Common myeloid progenitor, CD34-positive (primary cell): ENCODE data around the gene IQCC.

Experiments
- CTCF ChIA-PET: fragments of 350-600 bp; sonication (Branson Sonifier 250); formaldehyde crosslinking; loops from one replicate; lab custom pipeline; 2021; ENCODE audit warnings: antibody characterized with exemption; lab: Charles Lee
- POLR2A ChIA-PET: fragments of 350-600 bp; sonication (Branson Sonifier 250); formaldehyde crosslinking; loops from one replicate; lab custom pipeline; 2021; ENCODE audit warnings: antibody characterized with exemption; lab: Charles Lee
- DNase-seq, 3 donors: peaks; one replicate each; pipeline versions ENCODE4 v3.0.0 to v3.0.0-alpha.2; 2013
- H3K27ac ChIP-seq, 2 experiments: 1 replicate in 1 of 2; 2 replicates in 1 of 2; pipeline ENCODE4 v1.7.0; 2013; ENCODE audit warnings: inconsistent platforms in 2 of 2, low read length in 2 of 2, mild to moderate bottlenecking in 2 of 2, low read depth in 1 of 2, moderate library complexity in 1 of 2; ENCODE audit not compliant: severe bottlenecking in 2 of 2, insufficient read depth in 1 of 2, poor library complexity in 1 of 2
- H3K27me3 ChIP-seq, 5 experiments: replicated peaks in 2 of 5; 1 replicate in 3 of 5; 2 replicates in 2 of 5; pipeline versions ENCODE4 v1.6.1 to v1.7.0; 2013; ENCODE audit warnings: low read length in 4 of 5, mild to moderate bottlenecking in 2 of 5, moderate library complexity in 2 of 5, inconsistent platforms in 1 of 5; ENCODE audit not compliant: insufficient read depth in 5 of 5, control insufficient read depth in 4 of 5
- H3K36me3 ChIP-seq, 4 experiments: 1 replicate in 2 of 4; 2 replicates in 2 of 4; pipeline versions ENCODE4 v1.6.1 to v1.7.0; 2013; ENCODE audit warnings: low read length in 3 of 4, control low read depth in 1 of 4, mild to moderate bottlenecking in 1 of 4; ENCODE audit not compliant: control insufficient read depth in 4 of 4, insufficient read depth in 4 of 4
- H3K4me1 ChIP-seq, 4 experiments: 1 replicate in 3 of 4; 2 replicates in 1 of 4; pipeline versions ENCODE4 v1.6.1 to v1.7.1; 2013; ENCODE audit warnings: low read length in 3 of 4, mild to moderate bottlenecking in 3 of 4, control low read depth in 1 of 4, inconsistent platforms in 1 of 4, moderate library complexity in 1 of 4; ENCODE audit not compliant: control insufficient read depth in 4 of 4, insufficient read depth in 4 of 4; ENCODE audit errors: control extremely low read depth in 1 of 4
- H3K4me3 ChIP-seq, 7 experiments: 1 replicate in 4 of 7; 2 replicates in 3 of 7; pipeline versions ENCODE4 v1.5.1 to v1.7.0; 2013; ENCODE audit warnings: mild to moderate bottlenecking in 7 of 7, low read length in 6 of 7, moderate library complexity in 6 of 7, inconsistent platforms in 2 of 7, low read depth in 2 of 7, control low read depth in 1 of 7; ENCODE audit not compliant: insufficient read depth in 4 of 7, control insufficient read depth in 1 of 7; ENCODE audit errors: extremely low read depth in 1 of 7
- H3K9me3 ChIP-seq, 5 experiments: 1 replicate in 4 of 5; 2 replicates in 1 of 5; pipeline versions ENCODE4 v1.6.1 to v1.7.1; 2013; ENCODE audit warnings: low read length in 4 of 5, mild to moderate bottlenecking in 2 of 5, inconsistent platforms in 1 of 5, low read depth in 1 of 5, moderate library complexity in 1 of 5; ENCODE audit not compliant: control insufficient read depth in 4 of 5, insufficient read depth in 2 of 5; ENCODE audit errors: control extremely low read depth in 1 of 5
- WGBS: methylation state at CpG from one replicate; pipeline ENCODE4 v1.1.5; 2013; ENCODE audit not compliant: insufficient coverage; 5-methylcytosine and 5-hydroxymethylcytosine counted together

IQCC gene

GRCh38 chr1:32199717-32200072 lies 5.8 kb upstream of the IQCC start:
- ChIA-PET CTCF (interaction anchor here (1.5 to 8.7 kb wide), 2 partner anchors 12 to 16 kb away, joined by 6 to 48 read pairs; no protein-coding TSS in a partner anchor), POLR2A (no interaction called here)
- Histone ChIP-seq H3K4me1 (peaks cover 3 to 48% (median 40%) of the 10 kb centered on the region in 4 experiments), H3K4me3 (peak overlapping the region in 2 of 7 experiments; percentile 77 to 80), H3K27me3 (no peaks in the 10 kb centered on the region), H3K36me3 (peaks cover 0 to 44% (median 37%) of the 10 kb centered on the region in 4 experiments), H3K27ac (no peak overlapping the region), H3K9me3 (no peaks in the 10 kb centered on the region)
- 97% methylated on average over 3 of the region's 6 CpGs for WGBS
- DNase-seq, result no peak

GRCh38 chr1:32200226-32201010 lies 5.1 kb upstream of the IQCC start, which contains the start of gene CCDC28B:
CCDC28B (plus strand) TSS chr1:32200595; CDS start chr1:32201936, 1,341 bp downstream.
- peak in 2 of 3 donors; percentile 55 to 66 for DNase-seq
- Histone ChIP-seq H3K36me3 (peaks cover 0 to 36% (median 30%) of the 10 kb centered on the region in 4 experiments), H3K27me3 (no peaks in the 10 kb centered on the region), H3K27ac (peak within 1 kb of the TSS; percentile 51 to 67), H3K4me1 (peaks cover 3 to 47% (median 41%) of the 10 kb centered on the region in 4 experiments), H3K4me3 (peak within 1 kb of the TSS; percentile 44 to 80 (median 67)), H3K9me3 (no peaks in the 10 kb centered on the region)
- 1% methylated on average over 24 of the region's 34 CpGs for WGBS
- POLR2A ChIA-PET, result interaction anchor here (0.9 kb wide), 1 partner anchor 13 kb away, joined by 3 read pairs; no protein-coding TSS in a partner anchor
- CTCF ChIA-PET, result interaction anchor here (0.8 to 8.7 kb wide), 7 partner anchors 8 to 100 kb away, joined by 3 to 48 read pairs (median 5); no protein-coding TSS in a partner anchor

- Histone ChIP-seq H3K4me1 (peaks cover 3 to 48% (median 40%) of the 10 kb centered on the region in 4 experiments), H3K27me3 (no peaks in the 10 kb centered on the region), H3K4me3 (peak overlapping the region; percentile 18 to 80 (median 67)), H3K27ac (peak overlapping the region; percentile 51 to 67), H3K36me3 (peaks cover 0 to 29% (median 23%) of the 10 kb centered on the region in 4 experiments), H3K9me3 (no peaks in the 10 kb centered on the region)
- DNase-seq, result peak; percentile 59 to 88 (median 87)
- ChIA-PET CTCF (interaction anchor here (0.8 to 8.7 kb wide), 10 partner anchors 9 to 128 kb away, joined by 3 to 48 read pairs (median 3); partner anchors contain the start of genes EIF3I and TMEM234), POLR2A (interaction anchor here (0.9 kb wide), 1 partner anchor 14 kb away, joined by 3 read pairs; no protein-coding TSS in a partner anchor)
- WGBS, result 0% methylated on average over 22 of the region's 26 CpGs
These were observed 4.2 kb upstream of the IQCC start for GRCh38 chr1:32201011-32201855.

- ChIA-PET CTCF (interaction anchor here (1.4 kb wide), 1 partner anchor 8 kb away, joined by 4 read pairs; no protein-coding TSS in a partner anchor), POLR2A (no interaction called here)
- Histone ChIP-seq H3K27ac (peak overlapping the region; percentile 54 to 78), H3K36me3 (peaks cover 0 to 8% (median 7%) of the 10 kb centered on the region in 4 experiments), H3K9me3 (no peaks in the 10 kb centered on the region), H3K27me3 (no peaks in the 10 kb centered on the region), H3K4me3 (peak overlapping the region; percentile 50 to 87 (median 82)), H3K4me1 (peaks cover 3 to 44% (median 41%) of the 10 kb centered on the region in 4 experiments)
- DNase-seq, result no peak
- WGBS, result 71% methylated on average over 19 of the region's 26 CpGs
These were observed 519 bp upstream of the IQCC start for GRCh38 chr1:32204943-32205361.

- ChIA-PET CTCF (interaction anchor here (1.2 to 3.3 kb wide), 3 partner anchors 8 to 108 kb away, joined by 3 to 22 read pairs (median 3); no protein-coding TSS in a partner anchor), POLR2A (no interaction called here)
- Histone ChIP-seq H3K4me1 (peaks cover 0 to 16% (median 15%) of the 10 kb centered on the region in 4 experiments), H3K27me3 (no peaks in the 10 kb centered on the region), H3K36me3 (peaks cover 0 to 8% (median 7%) of the 10 kb centered on the region in 4 experiments), H3K9me3 (no peaks in the 10 kb centered on the region), H3K4me3 (no peak overlapping the region), H3K27ac (no peak overlapping the region)
- DNase-seq, result no peak
- 92% methylated on average over 5 of the region's 6 CpGs for WGBS
These were observed 3.0 kb downstream of the IQCC start for GRCh38 chr1:32208469-32208868.

- Histone ChIP-seq H3K4me1 (peaks cover 0 to 16% (median 15%) of the 10 kb centered on the region in 4 experiments), H3K27ac (no peak within 1 kb of the TSS), H3K36me3 (peaks cover 0 to 7% (median 5%) of the 10 kb centered on the region in 4 experiments), H3K4me3 (no peak within 1 kb of the TSS), H3K27me3 (no peaks in the 10 kb centered on the region), H3K9me3 (no peaks in the 10 kb centered on the region)
- no peak for DNase-seq
- CTCF ChIA-PET, result interaction anchor here (1.2 to 3.3 kb wide), 4 partner anchors 7 to 107 kb away, joined by 3 to 22 read pairs (median 8); no protein-coding TSS in a partner anchor
- POLR2A ChIA-PET, result no interaction called here
- 93% methylated on average over 5 of the region's 5 CpGs for WGBS
These were observed 3.4 kb downstream of the IQCC start, which contains the start of gene DCDC2B for GRCh38 chr1:32208891-32209328. DCDC2B (plus strand) TSS chr1:32209089; CDS start chr1:32209094, 5 bp downstream.
